OCI-LY7 (cell line): ENCODE measurements around the gene AGAP5.

Experiments
- EZH2phosphoT487 ChIP-seq: fragments of 200-600 bp; sonication (generic); IDR thresholded peaks from 2 replicates; pipeline ENCODE4 v1.6.1; 2018; ENCODE audit warnings: low read depth, borderline replicate concordance, mild to moderate bottlenecking, mixed run types, antibody characterized with exemption, low read length, moderate library complexity, mixed read lengths
- TF ChIP-seq, protein P1 (sequence below): fragments of 200-600 bp; sonication (generic); conservative IDR thresholded peaks from 2 replicates; pipeline ENCODE4 v1.5.1; 2014; ENCODE audit warnings: mild to moderate bottlenecking, antibody characterized with exemption, low read length, moderate library complexity, mixed read lengths

DNA sequence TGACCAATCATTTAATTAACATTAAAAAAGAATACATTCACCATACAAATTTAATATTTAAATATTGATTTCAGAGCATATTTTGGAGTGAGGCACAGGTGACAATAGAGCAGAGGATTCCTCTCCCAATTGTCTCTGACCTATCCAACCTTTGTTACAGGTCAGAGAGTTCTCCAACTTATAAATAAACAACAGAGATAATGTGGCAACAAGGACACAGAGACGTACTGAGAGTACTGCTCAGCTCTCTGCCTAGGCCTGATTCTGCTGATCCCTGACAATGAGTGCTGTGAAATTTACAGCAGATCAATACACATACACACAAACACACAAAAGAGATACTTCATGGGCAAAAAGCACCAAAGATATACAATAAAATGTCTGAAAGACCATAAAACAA lies 18.3 kb upstream of the AGAP5 start:
- TF ChIP-seq, protein P1, sequence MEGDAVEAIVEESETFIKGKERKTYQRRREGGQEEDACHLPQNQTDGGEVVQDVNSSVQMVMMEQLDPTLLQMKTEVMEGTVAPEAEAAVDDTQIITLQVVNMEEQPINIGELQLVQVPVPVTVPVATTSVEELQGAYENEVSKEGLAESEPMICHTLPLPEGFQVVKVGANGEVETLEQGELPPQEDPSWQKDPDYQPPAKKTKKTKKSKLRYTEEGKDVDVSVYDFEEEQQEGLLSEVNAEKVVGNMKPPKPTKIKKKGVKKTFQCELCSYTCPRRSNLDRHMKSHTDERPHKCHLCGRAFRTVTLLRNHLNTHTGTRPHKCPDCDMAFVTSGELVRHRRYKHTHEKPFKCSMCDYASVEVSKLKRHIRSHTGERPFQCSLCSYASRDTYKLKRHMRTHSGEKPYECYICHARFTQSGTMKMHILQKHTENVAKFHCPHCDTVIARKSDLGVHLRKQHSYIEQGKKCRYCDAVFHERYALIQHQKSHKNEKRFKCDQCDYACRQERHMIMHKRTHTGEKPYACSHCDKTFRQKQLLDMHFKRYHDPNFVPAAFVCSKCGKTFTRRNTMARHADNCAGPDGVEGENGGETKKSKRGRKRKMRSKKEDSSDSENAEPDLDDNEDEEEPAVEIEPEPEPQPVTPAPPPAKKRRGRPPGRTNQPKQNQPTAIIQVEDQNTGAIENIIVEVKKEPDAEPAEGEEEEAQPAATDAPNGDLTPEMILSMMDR = no peak
- no peak for TF ChIP-seq EZH2phosphoT487
